GM18499 (cell line): Measurements from ENCODE around the gene CYBRD1.
"Not testable (repeated sequence)": the region's sequence is repeated elsewhere in the genome, so short reads cannot be mapped to it uniquely, and the experiment has no call there.

ENCODE experiments used
- ATAC-seq: cut with Tn5 transposase; IDR thresholded peaks from one replicate; pipeline ENCODE4 v1.9.1; 2021; ENCODE audit warnings: moderate number of reproducible peaks; ENCODE audit not compliant: insufficient read depth, unreplicated experiment

CYBRD1 gene

GRCh38 chr2:171514908-171515582, 7.2 kb upstream of the CYBRD1 start:
- ATAC-seq: no peak

GRCh38 chr2:171515672-171516298, 6.5 kb upstream of the CYBRD1 start:
- no peak for ATAC-seq

- ATAC-seq: no peak
Observed at GRCh38 chr2:171516793-171517192, 5.5 kb upstream of the CYBRD1 start.

DNA sequence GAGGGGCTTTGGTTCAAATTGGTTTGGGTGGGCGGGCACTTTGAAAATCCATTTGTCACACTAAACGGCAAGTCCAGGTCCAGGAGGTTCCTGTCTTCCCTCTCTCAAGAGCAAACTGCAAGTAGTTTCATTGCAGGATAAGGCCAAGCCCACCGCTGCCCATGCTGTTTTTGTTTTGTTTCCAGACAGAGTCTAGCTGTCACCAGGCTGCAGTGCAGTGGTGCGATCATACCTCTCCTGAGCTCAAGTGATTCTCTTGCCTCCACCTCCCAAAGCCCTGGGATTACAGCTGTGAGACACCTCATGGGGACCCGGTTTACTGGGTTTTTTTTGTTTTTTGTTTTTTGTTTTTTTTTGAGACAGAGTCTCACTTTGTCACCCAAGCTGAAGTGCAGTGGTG, 1.8 kb upstream of the CYBRD1 start:
- no peak for ATAC-seq

DNA sequence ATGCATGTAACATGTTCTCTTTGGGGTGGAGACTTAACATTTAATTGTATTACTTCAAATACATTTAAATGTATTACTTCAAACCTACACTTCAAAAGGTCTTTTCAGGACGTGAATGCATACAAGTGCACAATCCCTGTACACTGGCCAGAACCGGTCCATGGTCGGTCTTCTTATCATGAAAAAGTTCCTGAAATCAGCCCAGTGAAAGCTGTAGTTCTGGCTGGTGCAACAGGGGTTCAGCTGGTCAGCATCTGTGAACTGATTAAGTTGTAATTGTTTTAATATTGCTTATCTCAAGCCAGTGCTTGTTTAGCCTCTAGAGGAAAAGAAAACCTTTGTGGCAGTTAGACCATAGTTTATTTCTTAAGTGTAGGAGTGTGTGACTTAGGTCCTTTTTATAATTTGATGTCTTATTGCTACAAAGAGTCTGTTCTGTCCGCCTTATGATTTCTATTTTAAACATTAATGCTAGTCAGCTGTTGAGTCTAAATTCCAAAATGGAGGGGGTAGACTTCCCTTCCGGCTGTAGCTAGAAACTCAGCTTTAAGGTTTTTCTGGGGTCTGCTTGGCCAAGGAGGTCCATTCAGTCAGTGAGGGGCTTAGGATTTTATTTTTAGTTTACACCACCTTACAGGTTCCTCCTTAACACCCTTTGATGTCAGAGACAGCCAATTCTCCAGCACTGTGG, 768 bp upstream of the CYBRD1 start:
- ATAC-seq: no peak

DNA sequence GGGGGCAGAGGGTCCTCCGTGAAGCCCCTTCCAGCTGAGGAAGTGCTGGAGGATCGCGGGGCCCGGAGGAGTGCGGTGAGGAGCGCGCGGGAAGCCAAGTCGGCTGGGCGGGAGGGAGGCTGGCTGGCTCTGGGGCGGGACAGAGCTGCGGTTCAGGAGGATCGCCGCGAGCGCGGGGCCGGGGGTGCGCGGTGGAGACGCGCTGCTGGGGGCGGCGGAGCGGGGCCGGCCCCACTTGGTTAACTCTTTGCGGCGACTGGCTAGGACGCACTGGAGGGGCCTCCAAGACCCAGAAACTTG, 464 bp downstream of the CYBRD1 start:
- ATAC-seq: no peak

GRCh38 chr2:171523088-171524017, 1.1 kb downstream of the CYBRD1 start:
- no peak for ATAC-seq

DNA sequence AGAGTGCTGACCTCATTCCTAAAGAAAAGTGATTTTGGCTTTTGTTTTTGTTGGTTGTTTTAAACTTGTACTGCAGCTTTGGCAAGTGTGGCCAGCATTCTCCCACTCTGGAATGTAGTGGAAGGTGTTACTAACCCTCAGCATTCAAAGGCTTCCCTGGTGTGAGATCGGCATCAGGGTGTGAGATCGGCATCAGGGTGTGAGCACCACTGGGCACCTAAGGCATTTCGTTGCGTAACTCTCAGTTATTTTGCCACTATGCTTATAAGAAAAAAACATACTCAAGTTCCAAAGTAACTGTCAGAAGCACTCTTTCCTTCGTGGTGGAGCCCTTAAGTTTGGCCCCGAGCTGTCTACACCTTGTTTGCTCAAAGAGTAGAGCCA, 1.7 kb downstream of the CYBRD1 start:
- no peak for ATAC-seq

DNA sequence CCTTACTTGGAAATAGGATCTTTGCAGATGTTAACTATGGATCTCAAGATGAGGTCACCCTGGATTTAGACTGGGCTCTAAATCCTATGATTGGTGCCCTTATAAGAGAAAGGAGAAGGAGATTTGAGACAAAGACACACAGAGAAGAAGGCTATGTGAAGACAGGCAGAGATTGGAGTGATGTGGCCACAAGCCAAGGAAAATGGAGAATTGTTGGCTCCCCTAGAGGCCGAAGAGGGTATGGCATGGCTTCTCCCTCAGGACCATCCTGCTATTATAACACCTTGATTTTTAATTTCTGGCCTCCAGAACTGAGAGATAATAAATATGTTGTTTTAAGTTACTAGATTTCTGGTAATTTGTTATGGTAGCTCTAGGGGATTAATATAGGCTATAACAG, 7.6 kb downstream of the CYBRD1 start:
- no peak for ATAC-seq

DNA sequence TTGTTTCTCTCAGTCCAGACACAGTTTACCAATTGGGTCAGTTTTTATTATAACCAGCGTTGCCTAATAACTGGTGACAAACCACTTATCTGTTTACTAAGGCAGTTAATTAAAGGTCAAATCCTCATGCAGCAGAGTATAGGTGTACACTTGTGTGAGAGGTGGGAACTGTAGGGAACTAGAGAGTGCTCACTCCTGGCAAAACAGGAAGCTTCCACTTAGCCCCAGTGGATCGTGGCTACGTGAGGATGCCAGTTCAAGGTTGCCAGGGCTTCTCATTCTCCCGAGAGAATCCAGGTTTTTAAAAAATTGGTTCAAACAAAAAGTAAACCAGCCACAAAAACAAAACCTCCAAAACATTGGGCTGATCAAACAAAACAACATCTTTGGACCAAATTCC, 8.1 kb downstream of the CYBRD1 start:
- no peak for ATAC-seq

GRCh38 chr2:171530859-171531258, 8.6 kb downstream of the CYBRD1 start:
- not testable (repeated sequence) for ATAC-seq

GRCh38 chr2:171531291-171531690, 9.0 kb downstream of the CYBRD1 start:
- ATAC-seq: no peak

DNA sequence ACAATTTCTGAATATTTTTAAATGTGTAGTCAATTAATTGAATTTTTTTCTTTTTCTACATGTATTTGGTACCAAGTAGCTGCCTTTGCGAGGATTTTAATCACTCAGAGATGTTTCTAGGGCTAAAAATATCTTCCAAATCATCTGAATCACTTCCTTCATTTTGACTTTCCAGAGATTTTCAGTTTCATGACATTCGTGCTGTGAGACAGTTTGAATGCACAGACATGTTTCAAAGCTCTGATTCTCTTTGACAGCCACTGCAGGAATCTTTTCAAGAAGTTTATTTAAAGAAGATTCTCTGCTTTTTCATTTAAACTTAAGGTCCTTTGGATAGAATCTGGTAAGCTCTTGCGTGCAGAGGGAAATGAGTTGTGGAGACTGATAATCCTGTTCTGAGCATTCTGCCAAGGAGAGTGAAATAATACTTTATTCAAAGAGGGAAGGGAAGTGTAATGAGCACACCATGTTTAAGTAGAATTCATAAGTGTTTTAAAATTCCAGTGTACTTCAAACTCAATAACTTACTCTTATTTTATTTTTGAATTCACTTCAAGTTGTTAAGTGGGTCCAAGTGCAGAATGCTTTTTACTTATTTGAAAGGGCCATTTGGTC, 9.7 kb downstream of the CYBRD1 start:
- ATAC-seq: no peak

DNA sequence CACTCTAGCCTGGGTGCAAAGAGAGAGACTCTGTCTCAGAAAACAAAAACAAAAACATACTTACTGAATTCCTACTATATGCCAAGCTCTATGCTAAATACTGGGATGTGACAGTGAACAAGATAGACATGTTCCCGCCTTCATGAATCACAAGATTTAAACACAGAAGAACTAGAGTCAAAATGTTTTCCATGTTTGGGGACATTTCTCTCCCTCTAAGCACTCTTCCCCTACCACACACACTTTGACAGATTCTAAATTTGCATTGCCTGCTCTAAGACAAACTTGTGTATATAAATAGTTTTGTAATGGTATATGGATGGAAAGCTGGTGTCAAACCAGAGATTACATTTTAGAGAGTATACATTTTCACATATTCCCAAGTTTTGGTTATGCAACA, 11.1 kb downstream of the CYBRD1 start:
- no peak for ATAC-seq

- not testable (repeated sequence) for ATAC-seq
Observed at GRCh38 chr2:171535528-171535927, 13.3 kb downstream of the CYBRD1 start.

DNA sequence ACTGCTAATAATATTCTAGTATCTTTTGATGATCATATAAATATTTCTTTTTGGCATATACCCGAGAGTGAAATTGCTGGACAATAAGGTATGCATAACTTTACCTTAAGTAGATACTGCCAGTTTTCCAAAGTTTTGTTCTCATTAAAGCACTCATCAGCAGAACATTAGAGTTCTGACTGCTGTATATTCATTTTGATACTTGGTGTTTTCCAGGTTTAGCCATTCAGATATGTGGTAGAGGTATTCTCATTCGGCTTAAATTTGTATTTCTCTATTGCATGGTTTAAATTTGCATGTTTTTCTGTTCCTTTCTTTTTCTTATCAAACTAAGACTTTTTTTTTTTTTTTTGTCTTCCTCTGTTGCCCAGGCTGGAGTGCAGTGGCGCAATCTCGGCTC, 18.2 kb downstream of the CYBRD1 start:
- no peak for ATAC-seq

DNA sequence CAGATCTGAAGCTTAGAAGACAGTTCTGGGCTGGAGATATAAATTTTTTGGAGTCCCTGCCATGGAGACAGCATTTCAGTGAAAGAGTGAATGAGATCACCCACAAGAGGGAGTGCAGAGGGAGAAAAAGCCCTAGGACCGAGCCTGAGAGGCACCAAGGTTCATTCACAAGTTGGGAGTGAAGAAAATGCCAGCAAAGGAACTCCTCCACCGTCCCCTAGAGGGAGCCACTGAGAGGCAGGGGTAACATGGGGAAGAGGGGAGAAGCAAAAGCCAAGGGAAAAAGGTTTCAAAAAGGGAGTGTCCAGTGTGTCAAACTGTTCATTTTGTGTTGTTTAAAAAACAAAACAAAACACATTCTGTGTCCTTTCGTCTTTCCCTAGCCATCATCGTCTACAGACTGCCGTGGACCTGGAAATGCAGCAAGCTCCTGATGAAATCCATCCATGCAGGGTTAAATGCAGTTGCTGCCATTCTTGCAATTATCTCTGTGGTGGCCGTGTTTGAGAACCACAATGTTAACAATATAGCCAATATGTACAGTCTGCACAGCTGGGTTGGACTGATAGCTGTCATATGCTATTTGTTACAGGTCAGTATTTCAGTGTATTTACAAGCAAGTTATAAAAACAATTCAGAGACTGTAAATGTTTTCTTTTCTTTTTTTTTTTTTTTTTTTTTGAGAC, 19.1 kb downstream of the CYBRD1 start:
- no peak for ATAC-seq

GRCh38 chr2:171545086-171545485, 22.8 kb downstream of the CYBRD1 start:
- ATAC-seq: no peak

- ATAC-seq: no peak
Observed at GRCh38 chr2:171547256-171547655, 25.0 kb downstream of the CYBRD1 start.

DNA sequence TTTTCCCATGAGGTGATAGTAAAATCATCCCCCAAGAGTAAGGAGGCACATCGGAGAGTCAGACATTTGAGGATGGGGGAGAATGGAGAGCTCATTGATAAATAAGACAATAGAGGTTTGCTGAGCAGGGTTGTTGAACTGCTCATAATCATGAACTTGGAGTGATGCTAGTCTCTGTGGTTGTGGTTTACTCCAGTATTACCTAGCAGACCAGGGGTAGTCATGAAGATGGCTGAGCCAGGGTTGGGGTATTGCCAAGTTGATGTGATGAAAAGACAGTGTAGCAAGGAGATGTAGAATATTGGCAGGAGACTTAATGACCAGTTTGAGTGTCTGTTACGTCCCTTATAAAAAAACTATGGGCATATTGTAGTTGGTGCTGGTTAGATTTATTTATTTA, 25.4 kb downstream of the CYBRD1 start:
- ATAC-seq: no peak
